Measurements from ENCODE around the gene ATG10.

DNA sequence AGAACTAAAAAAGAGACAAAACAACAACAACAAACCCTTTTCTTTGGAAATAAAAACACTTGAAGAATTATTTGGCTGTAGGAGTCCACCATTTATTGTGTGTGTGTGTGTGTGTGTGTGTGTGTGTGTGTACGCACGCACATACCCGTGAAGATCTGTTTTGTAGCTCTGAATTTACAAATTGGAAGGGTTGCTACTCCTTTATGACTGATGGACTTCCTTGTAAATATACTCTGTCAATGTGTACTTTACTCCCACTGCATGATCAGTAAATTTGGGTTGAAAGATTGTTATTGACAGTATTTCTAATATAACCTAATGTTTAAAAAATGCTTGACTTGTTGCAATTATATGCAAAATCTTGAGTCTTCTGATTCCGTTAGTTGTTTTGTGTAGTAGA lies 148.1 kb downstream of the ATG10 start:
- TF ChIP-seq, protein P1, sequence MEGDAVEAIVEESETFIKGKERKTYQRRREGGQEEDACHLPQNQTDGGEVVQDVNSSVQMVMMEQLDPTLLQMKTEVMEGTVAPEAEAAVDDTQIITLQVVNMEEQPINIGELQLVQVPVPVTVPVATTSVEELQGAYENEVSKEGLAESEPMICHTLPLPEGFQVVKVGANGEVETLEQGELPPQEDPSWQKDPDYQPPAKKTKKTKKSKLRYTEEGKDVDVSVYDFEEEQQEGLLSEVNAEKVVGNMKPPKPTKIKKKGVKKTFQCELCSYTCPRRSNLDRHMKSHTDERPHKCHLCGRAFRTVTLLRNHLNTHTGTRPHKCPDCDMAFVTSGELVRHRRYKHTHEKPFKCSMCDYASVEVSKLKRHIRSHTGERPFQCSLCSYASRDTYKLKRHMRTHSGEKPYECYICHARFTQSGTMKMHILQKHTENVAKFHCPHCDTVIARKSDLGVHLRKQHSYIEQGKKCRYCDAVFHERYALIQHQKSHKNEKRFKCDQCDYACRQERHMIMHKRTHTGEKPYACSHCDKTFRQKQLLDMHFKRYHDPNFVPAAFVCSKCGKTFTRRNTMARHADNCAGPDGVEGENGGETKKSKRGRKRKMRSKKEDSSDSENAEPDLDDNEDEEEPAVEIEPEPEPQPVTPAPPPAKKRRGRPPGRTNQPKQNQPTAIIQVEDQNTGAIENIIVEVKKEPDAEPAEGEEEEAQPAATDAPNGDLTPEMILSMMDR (IDR thresholded peaks at IDR 0.05) = no peak
- TF ChIP-seq POLR2A (IDR thresholded peaks at IDR 0.05) = no peak

Measured in uterus (tissue), 2 donors.